Measurements from ENCODE around the gene ASTN1.

- no peak for TF ChIP-seq CTCF (conservative IDR thresholded peaks at IDR 0.05)
- no peak for TF ChIP-seq EZH2 (IDR thresholded peaks at IDR 0.05; ENCODE audit: low read depth)
Measured at GRCh38 chr1:177054542-177054941, 110.0 kb downstream of the ASTN1 start.
